NCI-H1694 (cell line): ENCODE measurements around the gene OAT.
A peak's percentile ranks its signal among the peaks of the same experiment; 100 is the strongest.

Experiments used
- DNase-seq: peaks from one replicate; lab custom pipeline; 2025; lab: John Stamatoyannopoulos, UW

The OAT gene

DNA sequence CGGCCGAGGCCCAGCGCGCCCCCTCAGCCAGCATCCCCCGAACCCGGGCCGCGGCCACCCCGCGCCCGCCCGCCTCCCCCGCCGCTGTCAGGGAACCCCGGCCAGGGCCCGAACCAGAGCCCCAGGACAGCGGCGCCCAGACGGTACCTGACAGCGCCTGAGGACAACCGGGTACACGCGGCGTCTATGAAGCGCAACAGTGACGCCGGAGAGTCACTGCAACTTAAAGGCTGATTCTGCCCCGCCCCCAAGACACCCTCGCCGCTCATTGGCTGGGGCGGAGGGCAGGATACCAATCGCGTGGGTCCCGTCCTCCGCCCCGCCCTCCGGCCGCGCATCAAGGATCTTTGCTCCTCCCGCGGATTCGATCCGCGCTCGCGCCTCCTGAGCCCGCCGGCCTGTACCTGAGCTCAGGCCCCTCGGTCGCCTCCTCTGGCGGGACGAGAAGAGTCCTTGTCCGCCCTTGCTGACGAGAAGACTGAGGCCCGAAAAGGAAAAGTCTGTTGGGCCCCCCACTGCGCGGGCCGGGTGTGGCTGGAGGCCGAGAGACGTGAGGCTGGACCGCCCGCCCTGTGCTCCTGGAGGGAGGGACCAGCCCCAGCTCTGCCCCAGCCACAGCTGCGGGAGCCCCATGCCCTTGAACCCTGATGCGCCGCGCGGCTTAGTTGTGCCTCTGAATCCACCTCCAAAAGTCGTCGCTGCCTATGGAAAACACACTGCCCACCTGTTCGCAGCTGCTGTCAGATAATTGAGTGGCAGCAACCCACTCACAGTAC lies at the start of gene OAT:
Gene OAT (minus strand): TSS at position 198 of the 776 bp plus-strand sequence. CDS start 6,752 bp downstream, outside the sequence.
- peak; percentile 74 for DNase-seq

DNA sequence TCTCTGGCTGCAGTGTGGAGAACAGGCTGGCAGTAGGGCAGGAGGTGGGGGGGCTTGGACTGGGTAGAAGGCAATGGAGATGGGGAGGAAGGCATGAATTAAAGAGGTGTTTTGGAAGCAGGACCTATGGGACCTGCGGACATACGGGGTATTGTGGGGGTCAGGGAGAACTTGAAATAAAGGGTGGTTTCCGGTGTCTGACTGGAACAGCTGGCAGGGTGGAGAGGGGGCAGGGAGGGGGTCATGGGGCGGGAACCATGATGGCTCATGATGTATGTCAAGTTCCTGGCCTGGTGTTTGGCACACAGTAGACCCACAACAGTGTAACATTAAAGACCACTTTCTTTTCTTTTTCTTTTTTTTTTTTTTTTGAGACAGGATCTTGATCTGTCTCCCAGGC lies 48.4 kb upstream of the OAT start:
- DNase-seq, result no peak

DNA sequence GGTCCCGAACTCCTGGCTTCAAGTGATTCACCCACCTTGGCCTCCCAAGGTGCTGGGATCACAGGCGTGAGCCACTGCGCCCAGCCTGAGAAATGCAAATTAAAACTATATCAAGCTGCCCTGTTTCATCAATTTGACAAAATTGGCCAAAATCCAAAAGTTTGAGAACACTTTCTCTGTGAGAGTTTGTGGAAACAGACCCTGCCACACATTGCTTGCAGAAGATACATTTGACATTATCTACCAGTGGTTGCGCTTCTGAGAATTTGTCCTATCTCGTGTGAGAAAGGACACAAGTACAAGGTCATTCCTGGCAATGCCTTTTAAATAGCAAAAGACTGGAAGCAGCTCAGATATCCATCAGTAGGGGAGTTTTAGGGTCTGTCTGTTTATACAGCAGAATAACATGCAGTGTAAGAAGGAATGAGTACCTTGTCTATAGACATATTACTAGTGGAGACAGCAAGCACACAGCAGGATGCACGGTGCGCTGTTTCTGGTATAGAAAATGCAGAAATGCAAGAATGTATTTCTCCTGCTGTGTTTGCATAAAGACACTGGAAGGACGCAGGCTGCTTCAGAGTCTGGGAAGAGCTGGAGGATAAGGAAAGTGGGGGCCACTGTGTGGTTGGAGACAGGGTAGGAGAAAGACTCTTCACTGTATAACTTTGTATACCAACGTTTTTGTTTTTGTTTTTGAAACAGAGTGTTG lies 47.2 kb upstream of the OAT start:
- DNase-seq, result no peak

DNA sequence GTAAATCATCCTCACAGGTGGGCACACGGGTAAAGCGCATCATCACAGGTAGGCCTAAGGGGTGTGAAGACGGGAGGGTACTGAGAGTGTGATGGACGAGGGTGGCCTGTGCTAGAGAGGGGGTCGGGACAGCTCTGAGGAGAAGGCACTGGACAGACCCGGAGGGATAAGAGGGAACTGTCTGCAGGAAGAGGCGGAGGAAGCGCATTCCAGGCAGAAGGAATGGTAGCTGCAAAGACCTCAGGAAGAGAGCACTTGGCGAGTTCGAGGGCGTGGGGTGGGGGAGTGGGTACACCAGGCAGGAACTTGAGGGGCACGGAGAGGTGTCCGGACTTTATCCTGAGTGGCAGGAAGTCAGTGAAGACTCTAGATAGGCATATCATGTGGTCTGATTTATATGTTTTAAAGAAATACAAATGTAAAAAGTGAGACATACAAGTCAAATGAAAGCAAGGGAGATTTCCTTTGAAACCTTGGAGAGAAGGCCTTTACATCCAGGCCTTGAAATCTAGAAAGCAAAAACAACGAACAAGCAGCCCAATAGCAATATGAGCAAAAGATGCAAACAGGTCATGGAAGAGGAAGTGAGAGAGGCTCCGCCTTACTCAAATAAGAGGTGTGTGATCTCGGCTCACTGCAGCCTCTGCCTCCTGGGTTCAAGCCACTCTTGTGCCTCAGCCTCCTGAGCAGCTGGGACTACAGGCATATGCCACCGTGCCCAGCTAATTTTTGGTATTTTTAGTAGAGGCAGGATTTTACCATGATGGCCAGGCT lies 46.5 kb upstream of the OAT start:
- DNase-seq, result no peak

DNA sequence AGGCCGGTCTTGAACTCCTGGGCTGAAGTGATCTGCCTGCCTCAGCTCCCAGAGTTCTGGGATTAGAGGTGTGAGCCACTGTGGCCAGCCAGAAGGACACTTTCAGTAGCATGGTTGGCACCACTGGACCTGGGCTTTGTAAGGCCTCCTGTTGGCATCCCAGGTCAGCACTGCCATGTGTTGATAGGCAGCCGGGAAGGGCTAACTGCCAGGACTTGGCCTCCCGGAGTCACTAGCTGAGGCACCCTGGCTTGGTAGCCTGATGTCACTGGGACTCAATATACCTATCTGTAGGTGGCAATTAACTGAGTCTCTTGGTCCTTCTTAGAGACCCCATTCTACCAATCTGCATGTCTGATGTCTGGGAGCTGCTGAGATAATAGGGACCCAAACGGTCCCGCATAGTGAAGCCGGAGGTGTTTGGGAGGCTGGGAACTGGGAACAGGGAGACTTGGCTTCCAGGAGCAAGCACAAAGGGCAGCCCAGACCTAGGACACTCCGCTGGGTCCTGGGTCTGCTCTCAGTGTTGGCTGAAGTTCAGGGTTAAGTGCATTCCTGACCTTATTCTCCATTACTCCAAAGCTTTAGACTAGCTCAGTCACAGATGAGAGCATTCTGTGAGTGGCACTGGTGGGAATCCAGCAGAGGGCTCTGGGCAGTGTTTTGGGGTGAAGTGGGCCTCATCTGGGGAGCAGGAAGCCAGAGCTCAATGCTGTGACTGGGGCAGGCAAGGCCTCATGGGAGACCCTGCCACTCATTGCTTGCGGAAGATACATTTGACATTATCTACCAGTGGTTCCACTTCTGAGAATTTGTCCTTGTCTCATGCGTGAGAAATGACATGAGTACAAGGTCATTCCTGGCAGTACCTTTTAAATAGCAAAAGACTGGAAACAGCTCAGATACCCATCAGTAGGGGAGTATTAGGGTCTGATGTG lies 45.6 kb upstream of the OAT start:
- no peak for DNase-seq

DNA sequence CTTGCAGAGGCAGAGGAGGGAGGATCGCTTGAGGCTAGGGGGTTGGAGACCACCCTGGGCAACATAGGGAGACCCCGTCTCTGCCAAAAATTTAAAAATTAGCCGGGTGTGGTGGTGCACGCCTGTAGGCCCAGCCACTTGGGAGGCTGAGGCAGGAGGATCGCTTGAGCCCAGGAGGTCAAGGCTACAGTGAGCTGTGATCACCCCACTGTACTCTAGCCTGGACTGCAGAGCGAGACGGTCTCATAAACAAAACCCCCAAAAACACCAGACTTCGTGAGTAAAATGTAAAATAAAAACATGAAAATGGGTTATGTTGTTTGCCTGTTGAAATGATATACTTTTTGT lies 43.6 kb upstream of the OAT start:
- DNase-seq, result no peak

DNA sequence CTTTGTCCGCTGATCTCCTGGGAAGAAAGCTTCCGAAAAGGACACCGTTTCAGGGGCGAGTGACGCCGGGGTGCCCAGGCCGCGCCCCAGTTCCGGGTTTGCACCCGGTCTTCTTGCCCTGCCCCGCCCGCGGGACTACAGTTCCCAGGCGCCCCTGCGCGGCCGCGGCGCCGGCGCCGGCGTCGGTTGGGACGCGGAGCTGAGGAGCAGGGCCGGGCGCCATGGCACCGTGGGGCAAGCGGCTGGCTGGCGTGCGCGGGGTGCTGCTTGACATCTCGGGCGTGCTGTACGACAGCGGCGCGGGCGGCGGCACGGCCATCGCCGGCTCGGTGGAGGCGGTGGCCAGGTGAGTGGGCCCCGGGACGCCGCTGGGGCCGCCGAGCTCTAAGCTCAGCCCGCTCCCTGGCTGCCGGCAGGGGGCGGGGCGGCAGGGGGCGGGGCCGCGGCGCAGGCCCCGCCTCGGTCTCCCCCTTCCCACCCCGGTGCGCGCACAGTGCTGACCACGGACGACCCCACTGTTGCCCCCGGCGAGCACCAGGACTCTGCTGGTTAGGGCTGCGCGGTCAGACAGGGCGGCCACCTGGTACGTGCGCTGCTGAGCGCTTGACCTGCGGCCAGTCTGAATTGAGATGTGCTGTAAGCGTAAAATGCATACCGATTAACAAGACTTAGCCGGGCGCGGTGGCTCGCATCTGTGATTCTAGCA lies 43.1 kb upstream of the OAT start, which contains the start of gene LHPP:
Gene LHPP (plus strand): TSS at position 182 of the 706 bp plus-strand sequence. CDS start 40 bp downstream, at position 222.
- DNase-seq, result no peak

DNA sequence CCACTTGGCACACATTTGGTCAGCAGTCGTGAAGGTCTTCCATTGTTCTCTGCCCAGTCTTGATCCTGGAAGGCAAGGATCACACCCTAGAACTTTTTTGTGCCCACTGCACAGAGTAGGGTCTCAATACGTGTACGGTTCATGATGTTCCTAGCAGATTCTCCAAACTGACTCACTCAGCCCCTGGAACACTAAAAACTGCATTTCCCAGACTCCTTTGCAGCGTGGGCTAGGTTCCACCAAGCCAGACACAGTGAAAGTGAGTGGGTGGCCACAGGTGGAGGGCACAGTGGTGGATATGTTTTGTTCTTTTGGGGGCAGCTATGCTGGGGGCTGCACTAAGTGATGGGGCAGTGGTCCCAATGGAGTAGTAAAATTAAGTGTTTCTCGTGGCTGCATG lies 41.4 kb upstream of the OAT start:
- no peak for DNase-seq

DNA sequence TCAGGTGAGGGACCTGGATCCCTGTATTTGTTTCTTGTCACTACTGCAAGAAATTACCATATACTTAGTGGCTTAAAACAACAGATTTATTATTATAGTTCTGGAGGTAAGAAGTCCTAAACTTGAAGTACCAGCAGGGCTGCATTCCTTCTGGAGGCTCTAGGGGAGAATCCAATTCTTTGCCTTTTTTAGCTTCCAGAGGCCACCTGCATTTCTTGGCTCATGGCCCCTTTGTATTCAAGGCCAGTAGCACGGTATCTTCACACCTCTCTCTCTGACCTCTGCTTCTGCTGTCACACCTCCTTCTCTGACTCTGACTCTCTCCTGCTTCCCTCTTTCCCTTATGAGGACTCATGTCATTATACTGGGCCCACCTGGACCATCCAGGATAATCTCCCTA lies 40.7 kb upstream of the OAT start:
- DNase-seq, result no peak

DNA sequence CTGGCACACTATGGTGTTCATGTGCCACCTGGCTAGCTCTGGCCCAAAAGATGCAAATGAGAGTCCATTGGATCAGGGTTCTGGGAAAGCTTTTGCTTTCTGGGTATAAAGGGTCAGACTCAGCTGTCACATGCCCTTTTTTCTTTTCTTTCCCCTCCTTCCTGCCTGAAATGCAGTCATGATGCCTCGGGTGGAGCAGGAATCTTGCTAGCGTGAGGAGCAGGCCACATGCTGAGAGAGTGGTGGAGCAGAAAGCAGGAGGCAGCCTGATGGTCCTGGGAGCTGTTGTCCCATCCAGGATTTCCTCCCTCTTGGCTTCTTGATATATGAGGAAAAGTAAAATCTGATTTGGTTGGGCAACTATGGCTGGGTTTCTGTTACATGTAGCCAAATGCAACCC lies 40.2 kb upstream of the OAT start:
- DNase-seq, result no peak

DNA sequence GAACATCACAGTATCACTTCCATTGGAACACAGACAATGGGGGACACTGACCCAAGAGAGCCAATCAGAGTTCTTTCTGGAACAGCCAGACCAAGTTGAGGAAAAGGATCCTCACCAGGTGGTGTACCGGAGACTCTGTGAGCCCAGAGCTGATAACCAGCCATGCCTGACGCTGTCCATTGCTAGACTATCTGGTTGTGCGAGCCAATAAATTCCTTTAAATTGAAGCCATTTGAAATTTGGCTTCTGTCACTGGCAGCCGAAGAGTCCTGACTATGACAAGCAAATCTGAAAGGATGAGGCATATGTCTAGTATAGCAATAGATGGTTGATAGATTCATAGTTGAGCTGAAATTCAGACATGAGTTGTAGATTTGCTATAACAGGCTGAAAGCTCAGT lies 39.8 kb upstream of the OAT start:
- DNase-seq, result no peak

DNA sequence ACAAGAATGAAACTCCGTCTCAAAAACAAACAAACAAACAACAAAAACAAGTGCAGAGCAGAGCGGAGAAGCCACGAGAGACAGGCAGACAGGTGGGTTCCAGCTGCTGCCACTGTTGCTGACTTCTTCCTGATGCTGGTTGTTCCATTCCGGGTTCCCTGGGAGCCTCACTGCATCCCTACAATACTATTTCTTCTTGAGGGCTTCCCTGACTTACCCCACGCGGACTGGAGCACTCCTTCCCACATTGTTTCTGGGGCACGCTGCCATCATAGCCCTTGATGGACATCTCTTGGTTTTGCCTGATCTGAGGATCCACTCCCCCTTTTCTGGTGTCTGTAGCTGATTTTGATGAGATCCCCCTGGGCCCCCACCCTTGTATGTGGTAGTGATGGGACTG lies 36.7 kb upstream of the OAT start:
- DNase-seq, result no peak

DNA sequence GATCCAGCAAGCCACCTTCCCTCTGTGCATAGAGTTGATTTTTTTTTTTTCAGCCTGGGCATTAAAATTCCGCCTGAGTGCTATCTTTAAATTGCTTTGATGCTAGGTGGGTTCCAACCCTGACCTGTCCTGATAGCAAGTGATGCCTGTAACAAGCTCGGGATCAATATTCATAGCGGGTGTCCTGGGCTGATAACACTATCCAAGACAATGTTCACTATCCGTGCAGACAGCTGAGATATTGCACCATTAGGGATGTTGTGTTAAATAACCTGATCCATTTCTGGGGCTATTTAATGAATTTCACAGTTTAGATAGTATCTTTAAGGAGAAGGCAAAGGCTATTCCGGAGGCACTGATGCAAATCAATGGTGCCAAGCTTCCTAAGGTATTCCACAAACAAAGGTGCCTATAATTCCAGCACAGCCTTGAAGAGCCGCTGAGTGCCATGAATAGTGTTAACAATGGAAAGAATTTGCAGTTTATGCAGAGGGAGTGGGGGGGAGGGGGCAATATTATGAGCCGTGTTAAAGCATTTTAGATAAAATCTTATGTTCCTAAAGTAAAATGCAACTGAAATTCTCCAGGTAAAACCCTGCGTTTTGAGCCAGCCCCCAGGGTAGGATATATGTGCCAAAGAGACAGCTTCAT lies 35.4 kb upstream of the OAT start:
- DNase-seq, result no peak

DNA sequence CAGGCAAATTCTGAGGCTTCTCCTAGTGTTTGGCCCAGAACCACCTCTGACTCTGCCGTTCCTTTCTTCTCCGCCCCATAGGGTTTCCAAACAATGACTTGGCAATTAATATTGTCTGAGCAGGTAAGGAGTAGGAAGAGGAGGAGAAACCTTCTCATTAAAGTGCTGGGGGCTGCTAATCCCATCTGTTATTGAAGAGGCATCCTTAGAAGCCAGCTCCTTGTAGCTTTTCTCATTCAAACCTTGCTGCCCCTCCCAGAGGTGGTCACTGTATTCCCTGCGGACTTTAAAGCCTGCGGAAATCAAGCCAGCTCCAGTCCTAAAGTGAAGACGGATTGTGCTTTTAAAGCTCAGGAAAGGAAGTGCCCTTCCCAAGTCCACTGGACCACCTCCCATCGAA lies 32.6 kb upstream of the OAT start:
- no peak for DNase-seq

DNA sequence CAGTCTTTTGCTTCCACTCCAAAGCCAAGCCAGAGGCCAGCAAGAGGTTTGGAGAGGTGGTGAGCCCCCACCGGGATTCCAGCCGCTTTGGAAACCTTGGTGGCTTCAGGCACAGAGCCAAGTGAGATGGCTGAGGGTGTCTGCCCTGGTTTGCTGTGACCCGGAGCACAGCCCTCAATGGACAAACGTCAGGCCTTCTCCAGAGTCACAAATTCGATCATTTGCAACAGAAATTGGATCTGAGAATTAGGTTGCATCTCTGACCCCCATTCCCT lies 32.0 kb upstream of the OAT start:
- DNase-seq, result no peak

DNA sequence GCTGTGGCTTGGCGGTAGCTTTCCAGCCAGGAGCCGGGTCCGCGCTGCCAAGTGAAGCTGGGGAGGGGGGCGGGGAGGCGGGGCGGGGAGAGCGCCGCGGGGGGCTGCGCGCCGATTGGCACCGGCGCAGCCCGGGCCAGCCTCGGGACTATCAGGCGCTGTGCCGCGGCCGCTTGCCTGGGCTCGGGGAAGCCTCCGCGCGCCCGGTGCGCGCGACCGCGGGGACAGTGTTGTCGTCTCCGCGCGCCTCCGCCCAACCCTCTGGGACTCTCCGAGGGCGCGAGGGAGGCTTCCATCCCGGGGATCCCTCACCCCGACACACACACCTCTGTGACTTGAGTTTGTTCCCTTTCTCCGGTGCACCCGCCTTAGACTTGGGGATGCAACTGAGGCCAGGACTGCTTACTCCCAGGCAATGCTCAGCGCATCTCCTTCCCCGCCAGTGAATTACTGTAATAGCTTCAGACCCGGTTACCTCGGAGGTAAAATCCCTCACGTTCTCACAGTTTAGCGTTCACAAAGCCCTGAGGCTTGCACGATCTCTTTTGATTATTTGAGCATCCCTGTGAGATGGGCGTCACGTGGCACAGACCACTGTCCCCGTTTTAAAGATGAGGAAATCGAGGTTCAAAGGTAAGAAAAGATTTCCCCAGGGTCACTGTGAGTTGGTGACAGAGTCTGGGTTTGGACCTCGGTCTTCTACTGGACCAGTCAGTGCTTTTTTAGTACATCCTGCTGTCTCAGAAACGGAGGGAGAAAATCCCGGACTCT lies 31.5 kb upstream of the OAT start, which contains the start of gene NKX1-2:
Gene NKX1-2 (minus strand): TSS at position 24 of the 771 bp plus-strand sequence. CDS start 92 bp downstream, outside the sequence.
- no peak for DNase-seq

DNA sequence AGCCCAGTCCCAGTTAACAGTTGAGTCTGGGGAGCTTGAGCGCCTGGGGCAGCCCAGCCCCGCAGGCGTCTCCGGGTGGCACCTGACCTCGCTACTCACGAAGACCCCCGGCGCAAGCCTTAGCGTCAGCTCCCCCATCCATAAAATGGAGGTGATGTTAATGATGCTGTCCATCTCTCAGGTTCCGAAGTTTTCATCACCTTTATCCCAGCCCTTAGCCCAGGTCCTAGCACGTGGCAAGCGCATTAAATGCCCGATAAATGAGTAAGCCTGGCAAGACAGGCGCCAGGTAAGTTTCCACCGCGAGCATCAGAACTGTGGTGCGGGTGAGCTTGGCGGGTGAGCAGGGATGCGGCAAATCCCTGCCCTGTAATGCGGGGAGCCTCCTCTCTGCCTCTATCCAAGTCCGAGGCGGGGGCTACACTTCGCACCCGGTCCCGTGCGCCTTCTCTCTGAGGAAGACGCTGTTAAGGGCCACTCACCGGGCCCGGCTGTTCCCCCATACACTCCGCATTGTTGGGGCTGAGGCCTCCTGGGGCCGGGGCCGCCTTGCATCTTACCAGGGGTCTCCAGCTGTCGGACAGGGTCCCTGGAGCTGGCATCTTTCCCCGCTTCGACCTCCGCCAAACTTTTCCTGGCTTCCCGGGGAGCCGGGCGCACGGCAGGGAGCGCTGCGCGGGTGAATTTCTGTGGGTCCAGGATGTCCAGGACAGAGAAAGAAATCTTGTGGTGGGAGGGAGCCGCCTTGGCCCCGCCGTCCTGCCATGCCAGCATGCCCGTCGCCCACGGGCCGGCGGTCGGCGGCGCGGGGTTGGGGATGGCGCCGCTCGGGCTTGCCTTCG lies 30.7 kb upstream of the OAT start:
- DNase-seq, result no peak

DNA sequence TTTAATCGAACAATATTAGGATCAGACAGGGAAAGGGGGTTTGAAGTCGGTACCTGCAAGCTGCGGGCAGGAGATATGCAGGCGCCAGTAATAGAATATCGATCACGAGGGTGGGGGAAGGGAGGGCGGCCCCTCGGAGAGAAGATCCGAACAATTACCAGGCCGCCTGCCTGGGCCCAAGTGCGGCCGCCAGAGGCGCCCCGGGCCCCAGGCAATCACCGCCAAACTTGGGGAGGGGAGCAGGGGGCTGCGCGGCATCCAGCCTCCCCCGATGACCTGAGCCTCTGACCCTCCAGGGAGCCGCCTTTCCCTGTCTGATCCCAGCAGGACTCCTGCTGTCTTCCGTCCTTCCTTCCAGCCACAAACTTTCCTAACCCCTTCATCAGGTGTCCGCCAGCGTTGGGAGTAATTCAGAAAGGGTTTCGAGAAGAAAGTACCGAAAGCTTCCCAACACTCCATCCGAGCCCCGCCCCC lies 30.0 kb upstream of the OAT start:
- DNase-seq, result no peak
